OCI-LY1 (cell line): ENCODE data around the gene CEP112.
"Not testable (repeated sequence)": the region's sequence is repeated elsewhere in the genome, so short reads cannot be mapped to it uniquely, and the experiment has no call there.

Experiments used
- H2AFZ ChIP-seq: fragments of 200-600 bp; sonication (generic), shearing (Covaris generic); 2 replicates; pipeline ENCODE4 v1.6.0; 2014; ENCODE audit warnings: antibody characterized with exemption, mild to moderate bottlenecking, low read length
- H3F3A ChIP-seq: fragments of 200-600 bp; sonication (generic), shearing (Covaris generic); 2 replicates; pipeline ENCODE4 v1.6.0; 2014; ENCODE audit warnings: mild to moderate bottlenecking, antibody characterized with exemption, low read length, moderate library complexity; ENCODE audit not compliant: insufficient read depth
- H3K27ac ChIP-seq: fragments of 200-600 bp; sonication (generic); 2 replicates; pipeline ENCODE4 v1.5.1; 2014; ENCODE audit warnings: low read length, mixed run types, mild to moderate bottlenecking, low read depth; ENCODE audit not compliant: poor library complexity, severe bottlenecking
- H3K27me3 ChIP-seq: fragments of 200-600 bp; sonication (generic); 2 replicates; pipeline ENCODE4 v1.6.0; 2014; ENCODE audit warnings: antibody characterized with exemption, mild to moderate bottlenecking, low read length, moderate library complexity; ENCODE audit not compliant: insufficient read depth
- H3K36me3 ChIP-seq: fragments of 200-600 bp; sonication (generic); 2 replicates; pipeline ENCODE4 v1.6.1; 2014; ENCODE audit warnings: mild to moderate bottlenecking, antibody characterized with exemption, low read length, moderate library complexity, mixed read lengths; ENCODE audit not compliant: insufficient read depth
- H3K4me1 ChIP-seq: fragments of 200-600 bp; sonication (generic); 2 replicates; pipeline ENCODE4 v1.5.1; 2014; ENCODE audit warnings: mild to moderate bottlenecking, low read length, moderate library complexity; ENCODE audit not compliant: insufficient read depth, severe bottlenecking
- H3K4me2 ChIP-seq: fragments of 200-600 bp; sonication (generic), shearing (Covaris generic); 2 replicates; pipeline ENCODE4 v1.6.1; 2014; ENCODE audit warnings: low read length
- H3K4me3 ChIP-seq: fragments of 200-600 bp; sonication (generic); 2 replicates; pipeline ENCODE4 v1.5.1; 2014; ENCODE audit warnings: low read length, low read depth, mild to moderate bottlenecking, mixed read lengths; ENCODE audit not compliant: poor library complexity, severe bottlenecking
- H3K79me2 ChIP-seq: fragments of 200-600 bp; shearing (Covaris generic); 2 replicates; pipeline ENCODE4 v1.6.1; 2016; ENCODE audit warnings: mixed run types, low read length, mixed read lengths; ENCODE audit not compliant: insufficient read depth
- H3K9ac ChIP-seq: fragments of 200-600 bp; sonication (generic), shearing (Covaris generic); 2 replicates; pipeline ENCODE4 v1.6.1; 2014; ENCODE audit warnings: mild to moderate bottlenecking, low read length, mixed read lengths
- H3K9me2 ChIP-seq: fragments of 200-600 bp; sonication (generic), shearing (Covaris generic); 2 replicates; pipeline ENCODE4 v1.6.1; 2014; ENCODE audit warnings: low read depth, mild to moderate bottlenecking, low read length, mixed read lengths
- H3K9me3 ChIP-seq: fragments of 200-600 bp; shearing (Covaris generic); 2 replicates; pipeline ENCODE4 v1.6.1; 2014; ENCODE audit warnings: low read length, mixed read lengths
- H4K20me1 ChIP-seq: fragments of 200-600 bp; sonication (generic), shearing (Covaris generic); 2 replicates; pipeline ENCODE4 v1.6.0; 2016; ENCODE audit warnings: mild to moderate bottlenecking, low read length; ENCODE audit not compliant: insufficient read depth
- CTCF ChIP-seq: fragments of 200-600 bp; sonication (generic), shearing (Covaris generic); IDR thresholded peaks from 2 replicates; pipeline ENCODE4 v1.5.1; 2017; ENCODE audit warnings: mild to moderate bottlenecking, antibody characterized with exemption, low read length, moderate library complexity, mixed read lengths
- EZH2 ChIP-seq: fragments of 200-600 bp; sonication (generic), shearing (Covaris generic); IDR thresholded peaks from 2 replicates; pipeline ENCODE4 v1.8.0; 2017; ENCODE audit warnings: borderline replicate concordance, mixed run types, mild to moderate bottlenecking, antibody characterized with exemption, low read length, moderate library complexity, mixed read lengths

CEP112 gene

GRCh38 chr17:65683428-65683827 is 508.5 kb downstream of the CEP112 start:
- no peak overlapping the region for H3K4me2 ChIP-seq
- H3K36me3 ChIP-seq, result no peaks in the 10 kb centered on the region
- H3K9ac ChIP-seq, result no peak overlapping the region
- H3F3A ChIP-seq, result no peaks in the 10 kb centered on the region
- no peaks in the 10 kb centered on the region for H3K9me2 ChIP-seq
- TF ChIP-seq CTCF, result no peak
- TF ChIP-seq EZH2, result no peak
- H3K4me3 ChIP-seq, result no peak overlapping the region
- no peaks in the 10 kb centered on the region for H4K20me1 ChIP-seq
- H3K27me3 ChIP-seq, result no peaks in the 10 kb centered on the region
- H2AFZ ChIP-seq, result no peak overlapping the region
- no peaks in the 10 kb centered on the region for H3K9me3 ChIP-seq
- no peaks in the 10 kb centered on the region for H3K79me2 ChIP-seq
- H3K27ac ChIP-seq, result no peak overlapping the region
- no peaks in the 10 kb centered on the region for H3K4me1 ChIP-seq

- H3K9me2 ChIP-seq, H3K36me3 ChIP-seq, H3K79me2 ChIP-seq, H3F3A ChIP-seq, H3K4me1 ChIP-seq, H2AFZ ChIP-seq, H3K4me3 ChIP-seq, H3K9me3 ChIP-seq, H3K9ac ChIP-seq, H4K20me1 ChIP-seq, H3K4me2 ChIP-seq, H3K27ac ChIP-seq, H3K27me3 ChIP-seq: not testable (repeated sequence)
Measured at GRCh38 chr17:65681763-65682162, 510.2 kb downstream of the CEP112 start.

GRCh38 chr17:65679165-65679845 is 512.6 kb downstream of the CEP112 start:
- Histone ChIP-seq H2AFZ (no peak overlapping the region), H3K27me3 (no peaks in the 10 kb centered on the region), H4K20me1 (no peaks in the 10 kb centered on the region), H3K4me2 (no peak overlapping the region), H3K27ac (no peak overlapping the region), H3K4me1 (no peaks in the 10 kb centered on the region), H3K79me2 (no peaks in the 10 kb centered on the region), H3F3A (no peaks in the 10 kb centered on the region), H3K4me3 (no peak overlapping the region), H3K9ac (no peak overlapping the region), H3K9me3 (no peaks in the 10 kb centered on the region), H3K9me2 (no peaks in the 10 kb centered on the region), H3K36me3 (no peaks in the 10 kb centered on the region)
- TF ChIP-seq EZH2 (no peak), CTCF (no peak)

GRCh38 chr17:65678546-65678945 is 513.4 kb downstream of the CEP112 start:
- no peaks in the 10 kb centered on the region for H3K27me3 ChIP-seq
- H3K4me1 ChIP-seq, result no peaks in the 10 kb centered on the region
- no peak overlapping the region for H2AFZ ChIP-seq

More at GRCh38 chr17:65678546-65678945, 513.4 kb downstream of the CEP112 start:
- Histone ChIP-seq H3K9me3 (no peaks in the 10 kb centered on the region), H3F3A (no peaks in the 10 kb centered on the region), H3K4me2 (no peak overlapping the region), H3K9ac (no peak overlapping the region), H3K79me2 (no peaks in the 10 kb centered on the region), H3K9me2 (no peaks in the 10 kb centered on the region), H3K4me3 (no peak overlapping the region), H3K27ac (no peak overlapping the region), H4K20me1 (no peaks in the 10 kb centered on the region), H3K36me3 (no peaks in the 10 kb centered on the region)
- TF ChIP-seq EZH2 (no peak), CTCF (no peak)
